SIG-M5 (cell line): Measurements from ENCODE around the gene CCNY.
"Not testable (repeated sequence)": the region's sequence is repeated elsewhere in the genome, so short reads cannot be mapped to it uniquely, and the experiment has no call there.

ENCODE experiments used
- DNase-seq: peaks from one replicate; lab custom pipeline; 2025; lab: John Stamatoyannopoulos, UW

Gene CCNY

GRCh38 chr10:35487336-35488034 is 151.2 kb downstream of the CCNY start:
- no peak for DNase-seq

- no peak for DNase-seq
These were observed 151.9 kb downstream of the CCNY start for GRCh38 chr10:35488228-35488627.

- no peak for DNase-seq
These were observed 156.3 kb downstream of the CCNY start for GRCh38 chr10:35492386-35493195.

- DNase-seq = no peak
These were observed 157.1 kb downstream of the CCNY start for GRCh38 chr10:35493196-35494118.

- DNase-seq = no peak
These were observed 159.3 kb downstream of the CCNY start for GRCh38 chr10:35495521-35496119.

- no peak for DNase-seq
These were observed 161.6 kb downstream of the CCNY start for GRCh38 chr10:35497909-35498308.

- DNase-seq = no peak
These were observed 162.4 kb downstream of the CCNY start for GRCh38 chr10:35498693-35499092.

GRCh38 chr10:35501923-35502322 is 165.6 kb downstream of the CCNY start:
- DNase-seq = no peak

GRCh38 chr10:35502692-35503091 is 166.4 kb downstream of the CCNY start:
- DNase-seq = no peak

GRCh38 chr10:35503578-35503977 is 167.3 kb downstream of the CCNY start:
- DNase-seq = no peak

GRCh38 chr10:35504132-35504531 is 167.8 kb downstream of the CCNY start:
- DNase-seq = no peak

- DNase-seq = no peak
These were observed 169.0 kb downstream of the CCNY start for GRCh38 chr10:35505241-35505873.

GRCh38 chr10:35506741-35507140 is 170.4 kb downstream of the CCNY start:
- no peak for DNase-seq

GRCh38 chr10:35507519-35508109 is 171.3 kb downstream of the CCNY start:
- DNase-seq = no peak

GRCh38 chr10:35508647-35509046 is 172.3 kb downstream of the CCNY start:
- no peak for DNase-seq

- DNase-seq = no peak
These were observed 174.6 kb downstream of the CCNY start for GRCh38 chr10:35510891-35511290.

- no peak for DNase-seq
These were observed 175.3 kb downstream of the CCNY start for GRCh38 chr10:35511647-35512046.

GRCh38 chr10:35516102-35516670 is 179.9 kb downstream of the CCNY start:
- no peak for DNase-seq

GRCh38 chr10:35517431-35518181 is 181.3 kb downstream of the CCNY start:
- DNase-seq = no peak

GRCh38 chr10:35518187-35518586 is 181.9 kb downstream of the CCNY start:
- DNase-seq = not testable (repeated sequence)
